ENCODE results near the gene LMAN1L.

DNA sequence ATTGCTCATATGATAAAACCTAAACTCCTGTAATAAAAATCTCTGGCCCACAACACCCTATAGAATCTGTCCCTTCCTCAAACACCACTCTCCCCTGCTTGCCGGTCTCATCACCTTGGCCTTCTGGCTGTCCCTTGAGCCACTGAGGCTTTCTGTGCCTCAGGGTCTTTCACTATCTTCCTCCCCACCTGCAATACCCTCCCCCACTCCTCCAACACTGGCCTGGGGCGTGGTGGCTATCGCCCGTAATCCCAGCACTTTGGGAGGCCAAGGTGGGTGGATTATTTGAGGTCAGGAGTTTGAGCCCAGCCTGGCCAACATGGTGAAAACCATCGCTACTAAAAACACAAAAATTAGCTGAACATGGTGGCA, 34.0 kb upstream of the LMAN1L start:
- TF ChIP-seq, protein P1, sequence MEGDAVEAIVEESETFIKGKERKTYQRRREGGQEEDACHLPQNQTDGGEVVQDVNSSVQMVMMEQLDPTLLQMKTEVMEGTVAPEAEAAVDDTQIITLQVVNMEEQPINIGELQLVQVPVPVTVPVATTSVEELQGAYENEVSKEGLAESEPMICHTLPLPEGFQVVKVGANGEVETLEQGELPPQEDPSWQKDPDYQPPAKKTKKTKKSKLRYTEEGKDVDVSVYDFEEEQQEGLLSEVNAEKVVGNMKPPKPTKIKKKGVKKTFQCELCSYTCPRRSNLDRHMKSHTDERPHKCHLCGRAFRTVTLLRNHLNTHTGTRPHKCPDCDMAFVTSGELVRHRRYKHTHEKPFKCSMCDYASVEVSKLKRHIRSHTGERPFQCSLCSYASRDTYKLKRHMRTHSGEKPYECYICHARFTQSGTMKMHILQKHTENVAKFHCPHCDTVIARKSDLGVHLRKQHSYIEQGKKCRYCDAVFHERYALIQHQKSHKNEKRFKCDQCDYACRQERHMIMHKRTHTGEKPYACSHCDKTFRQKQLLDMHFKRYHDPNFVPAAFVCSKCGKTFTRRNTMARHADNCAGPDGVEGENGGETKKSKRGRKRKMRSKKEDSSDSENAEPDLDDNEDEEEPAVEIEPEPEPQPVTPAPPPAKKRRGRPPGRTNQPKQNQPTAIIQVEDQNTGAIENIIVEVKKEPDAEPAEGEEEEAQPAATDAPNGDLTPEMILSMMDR (IDR thresholded peaks at IDR 0.05; ENCODE audit: poor library complexity), result no peak
- TF ChIP-seq EZH2 (IDR thresholded peaks at IDR 0.05; ENCODE audit: borderline replicate concordance) (no peak), EZH2phosphoT487 (IDR thresholded peaks at IDR 0.05; ENCODE audit: low read depth, severe bottlenecking, unreplicated experiment) (no peak)
